Suprapubic skin (tissue), 4 donors: ENCODE measurements around the gene POLR3E.
A peak's percentile ranks its signal among the peaks of the same experiment; 100 is the strongest.

ENCODE experiments used
- EP300 ChIP-seq: sonication (generic); formaldehyde crosslinking; IDR thresholded peaks from one replicate; pipeline ENCODE4 v1.6.1; 2017; ENCODE audit warnings: antibody characterized with exemption
- POLR2A ChIP-seq, 2 donors: fragments of 450-650 bp; IDR thresholded peaks; one replicate each; pipeline ENCODE4 v1.6.1; 2017; ENCODE audit warnings: antibody characterized with exemption in 2 of 2, mild to moderate bottlenecking in 2 of 2, moderate library complexity in 2 of 2
- POLR2AphosphoS5 ChIP-seq, 3 donors: sonication (generic); formaldehyde crosslinking; IDR thresholded peaks; one replicate each; pipeline ENCODE4 v1.6.1; 2017; ENCODE audit warnings: antibody characterized with exemption in 3 of 3
- TF ChIP-seq, protein P1 (sequence below), 2 donors: fragments of 200-600 bp in 1 of 2; fragments of 450-650 bp in 1 of 2; sonication (generic) in 1 of 2; IDR thresholded peaks; one replicate each; pipeline ENCODE4 v1.5.1; 2016 to 2019; ENCODE audit warnings: antibody characterized with exemption in 2 of 2, mild to moderate bottlenecking in 1 of 2, moderate library complexity in 1 of 2

- TF ChIP-seq POLR2AphosphoS5 (IDR thresholded peaks at IDR 0.05) (no peak), POLR2A (IDR thresholded peaks at IDR 0.05) (no peak), EP300 (no peak)
- TF ChIP-seq, protein P1, sequence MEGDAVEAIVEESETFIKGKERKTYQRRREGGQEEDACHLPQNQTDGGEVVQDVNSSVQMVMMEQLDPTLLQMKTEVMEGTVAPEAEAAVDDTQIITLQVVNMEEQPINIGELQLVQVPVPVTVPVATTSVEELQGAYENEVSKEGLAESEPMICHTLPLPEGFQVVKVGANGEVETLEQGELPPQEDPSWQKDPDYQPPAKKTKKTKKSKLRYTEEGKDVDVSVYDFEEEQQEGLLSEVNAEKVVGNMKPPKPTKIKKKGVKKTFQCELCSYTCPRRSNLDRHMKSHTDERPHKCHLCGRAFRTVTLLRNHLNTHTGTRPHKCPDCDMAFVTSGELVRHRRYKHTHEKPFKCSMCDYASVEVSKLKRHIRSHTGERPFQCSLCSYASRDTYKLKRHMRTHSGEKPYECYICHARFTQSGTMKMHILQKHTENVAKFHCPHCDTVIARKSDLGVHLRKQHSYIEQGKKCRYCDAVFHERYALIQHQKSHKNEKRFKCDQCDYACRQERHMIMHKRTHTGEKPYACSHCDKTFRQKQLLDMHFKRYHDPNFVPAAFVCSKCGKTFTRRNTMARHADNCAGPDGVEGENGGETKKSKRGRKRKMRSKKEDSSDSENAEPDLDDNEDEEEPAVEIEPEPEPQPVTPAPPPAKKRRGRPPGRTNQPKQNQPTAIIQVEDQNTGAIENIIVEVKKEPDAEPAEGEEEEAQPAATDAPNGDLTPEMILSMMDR (IDR thresholded peaks at IDR 0.05) = peak; percentile 81 to 88
Observed at GRCh38 chr16:22321340-22322001, 24.3 kb downstream of the POLR3E start.
